ENCODE measurements around the gene ABI1.

Gene ABI1

GRCh38 chr10:26770069-26770468 is 90.7 kb downstream of the ABI1 start:
- no peak for DNase-seq (ENCODE audit: low spot score)

- no peak for DNase-seq (ENCODE audit: low spot score)
Measured at GRCh38 chr10:26765549-26765948, 95.2 kb downstream of the ABI1 start.

GRCh38 chr10:26759008-26759407 is 101.8 kb downstream of the ABI1 start:
- DNase-seq (ENCODE audit: low spot score) = no peak

- DNase-seq (ENCODE audit: low spot score) = peak; percentile 45
Measured at GRCh38 chr10:26755443-26755903, 105.3 kb downstream of the ABI1 start.

- DNase-seq (ENCODE audit: low spot score) = peak; percentile 19
Measured at GRCh38 chr10:26746061-26746460, 114.7 kb downstream of the ABI1 start.

DNA sequence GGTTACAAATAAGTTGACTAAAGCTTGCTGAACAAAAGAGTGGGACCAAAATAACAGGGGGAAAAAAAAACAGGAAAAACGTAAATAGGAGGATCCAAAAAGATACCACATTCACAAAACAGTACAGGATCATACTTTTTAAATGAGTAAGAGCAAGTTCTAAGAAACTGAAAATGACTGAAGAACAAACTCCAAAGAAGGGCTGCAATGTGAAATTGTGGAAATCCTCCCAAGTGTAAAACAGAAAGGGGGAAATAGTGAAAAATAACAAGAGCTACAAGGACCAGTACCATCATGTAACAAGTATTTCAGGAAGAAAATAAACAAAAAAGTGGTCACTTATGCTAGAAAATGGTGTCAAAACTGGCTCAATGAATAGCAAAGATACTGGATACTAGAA is 116.9 kb downstream of the ABI1 start:
- DNase-seq (ENCODE audit: low spot score) = no peak

DNA sequence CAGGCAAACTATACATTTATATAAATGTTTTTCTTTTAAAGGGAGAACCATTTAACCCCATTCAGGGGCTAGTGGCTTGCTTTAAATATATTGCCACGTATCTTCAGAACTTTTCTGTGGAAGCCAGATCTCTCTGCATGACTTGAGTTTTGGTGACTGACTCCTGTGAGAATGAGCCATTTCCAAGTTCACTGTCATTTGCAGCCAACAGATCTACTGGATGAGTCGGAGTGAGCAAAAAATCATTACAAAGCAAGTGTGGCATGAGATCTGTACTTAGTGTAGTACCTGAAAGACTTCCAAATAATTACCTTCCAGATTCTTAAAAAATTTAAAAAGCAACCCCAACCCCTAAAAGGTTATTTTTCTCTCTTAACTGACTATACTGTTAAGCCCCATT is 117.7 kb downstream of the ABI1 start:
- DNase-seq (ENCODE audit: low spot score) = peak; percentile 55

DNA sequence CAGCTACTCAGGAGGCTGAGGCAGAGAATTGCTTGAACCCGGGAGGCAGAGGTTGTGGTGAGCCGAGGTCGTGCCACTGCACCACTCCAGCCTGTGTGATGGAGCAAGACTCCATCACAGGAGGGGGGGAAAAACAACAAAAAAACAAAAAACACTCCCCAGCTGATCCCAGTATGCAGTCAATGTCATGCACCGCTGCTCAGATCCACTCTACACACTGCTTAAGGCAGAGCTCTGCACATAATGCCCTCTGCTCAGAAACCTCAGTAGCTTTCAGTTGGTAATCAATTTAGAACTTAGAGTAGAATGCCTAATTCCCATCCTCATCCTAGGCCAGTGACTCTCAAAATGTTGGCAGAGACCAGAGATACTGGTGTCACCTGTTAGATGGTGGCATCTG is 119.4 kb downstream of the ABI1 start:
- DNase-seq (ENCODE audit: low spot score) = no peak

- DNase-seq (ENCODE audit: low spot score) = no peak
Measured at GRCh38 chr10:26739071-26739631, 121.6 kb downstream of the ABI1 start.

DNA sequence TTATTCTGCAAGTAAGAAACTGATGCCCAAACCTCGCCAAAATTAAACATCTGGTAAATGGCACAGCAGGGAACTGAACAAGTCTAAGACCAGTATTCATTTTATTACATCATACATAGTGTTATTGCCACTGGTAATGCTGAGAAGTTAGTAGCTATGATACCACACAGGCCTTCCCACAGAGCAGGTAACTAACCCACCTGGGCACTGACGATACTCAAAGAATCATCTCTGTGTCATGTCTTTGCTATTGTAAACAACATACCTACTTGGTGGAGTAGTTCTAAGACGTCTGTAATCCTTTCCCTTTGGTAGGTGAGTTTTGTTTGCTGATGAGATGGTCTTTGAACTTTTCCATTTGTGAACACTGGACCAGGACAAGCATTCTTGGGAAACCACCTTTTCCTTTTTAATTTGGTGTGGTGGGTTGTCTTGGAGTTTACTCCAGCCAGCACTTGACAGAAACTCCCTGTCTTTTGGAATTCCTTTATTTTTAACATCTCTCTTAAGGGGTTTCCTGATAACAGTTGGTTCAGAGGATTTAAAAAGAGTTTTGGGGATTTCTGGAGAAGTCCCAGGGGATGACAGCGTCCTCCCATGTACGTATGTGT is 122.4 kb downstream of the ABI1 start:
- no peak for DNase-seq (ENCODE audit: low spot score)

- DNase-seq (ENCODE audit: low spot score) = peak; percentile 30
Measured at GRCh38 chr10:26737730-26738129, 123.0 kb downstream of the ABI1 start.

- no peak for DNase-seq (ENCODE audit: low spot score)
Measured at GRCh38 chr10:26735435-26735834, 125.3 kb downstream of the ABI1 start.

- DNase-seq (ENCODE audit: low spot score) = no peak
Measured at GRCh38 chr10:26733750-26734568, 126.8 kb downstream of the ABI1 start.

- no peak for DNase-seq (ENCODE audit: low spot score)
Measured at GRCh38 chr10:26730552-26730951, 130.2 kb downstream of the ABI1 start.

- DNase-seq (ENCODE audit: low spot score) = no peak
Measured at GRCh38 chr10:26729395-26729794, 131.4 kb downstream of the ABI1 start.

GRCh38 chr10:26728957-26729356 is 131.8 kb downstream of the ABI1 start:
- DNase-seq (ENCODE audit: low spot score) = no peak

GRCh38 chr10:26727005-26727404 is 133.8 kb downstream of the ABI1 start:
- no peak for DNase-seq (ENCODE audit: low spot score)

GRCh38 chr10:26725837-26726727 is 134.7 kb downstream of the ABI1 start:
- peak; percentile 74 for DNase-seq (ENCODE audit: low spot score)

DNA sequence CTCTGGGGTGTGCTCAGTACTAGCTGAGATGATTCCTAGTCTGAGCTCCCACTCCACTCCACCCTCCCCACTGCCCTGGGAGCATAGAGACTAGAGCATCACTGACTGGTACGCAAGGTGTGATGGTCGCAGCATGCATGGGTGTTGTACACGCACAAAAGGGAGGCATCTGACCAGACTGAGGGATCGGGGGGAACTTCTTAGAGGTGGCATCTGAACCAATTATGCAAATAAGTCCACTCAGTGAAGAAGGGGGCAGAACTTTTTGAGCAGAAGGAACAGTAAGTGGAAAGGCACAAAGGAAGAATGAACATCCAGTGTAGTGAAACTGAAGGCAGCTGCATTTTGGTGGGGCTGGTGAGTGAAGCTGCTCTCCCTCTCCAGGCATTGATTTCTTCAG is 137.7 kb downstream of the ABI1 start:
- no peak for DNase-seq (ENCODE audit: low spot score)

DNA sequence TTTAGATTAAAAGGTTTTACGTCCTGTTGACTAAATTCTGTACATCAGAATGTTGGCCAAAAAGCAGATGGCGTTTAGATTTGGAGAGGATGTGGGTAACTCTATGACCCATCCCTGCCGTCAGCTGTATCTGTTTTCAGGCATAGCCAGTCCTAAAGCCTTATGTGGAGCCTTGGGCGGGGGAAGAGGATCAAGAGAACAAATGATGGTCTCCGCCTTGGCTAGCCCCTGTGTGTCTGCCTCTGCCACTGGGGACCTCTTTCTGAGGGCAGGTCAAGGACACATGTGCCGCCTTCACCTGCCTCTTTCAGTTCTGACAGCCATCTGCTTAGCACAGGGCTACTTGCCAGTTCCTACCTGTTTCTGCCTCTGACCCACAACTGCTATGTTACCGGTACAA is 139.2 kb downstream of the ABI1 start:
- no peak for DNase-seq (ENCODE audit: low spot score)

DNA sequence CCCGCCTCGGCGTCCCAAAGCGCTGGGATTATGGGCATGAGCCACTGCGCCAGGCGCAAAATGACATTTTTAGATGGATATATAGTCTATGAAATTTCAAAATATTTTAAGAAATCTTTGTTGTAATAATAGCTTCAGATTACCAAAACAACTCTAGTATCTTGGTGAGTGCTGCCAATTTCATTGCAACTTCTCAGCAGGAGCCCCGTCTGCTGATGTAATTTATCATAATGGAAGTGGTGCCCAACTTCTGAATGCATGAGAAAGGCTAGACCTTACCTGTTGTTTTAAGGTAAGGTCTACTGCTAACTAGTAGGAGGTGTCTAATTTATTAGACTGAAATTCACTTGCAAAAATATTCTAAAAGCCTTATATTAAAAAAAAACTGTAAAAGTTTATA is 143.3 kb downstream of the ABI1 start:
- no peak for DNase-seq (ENCODE audit: low spot score)

DNA sequence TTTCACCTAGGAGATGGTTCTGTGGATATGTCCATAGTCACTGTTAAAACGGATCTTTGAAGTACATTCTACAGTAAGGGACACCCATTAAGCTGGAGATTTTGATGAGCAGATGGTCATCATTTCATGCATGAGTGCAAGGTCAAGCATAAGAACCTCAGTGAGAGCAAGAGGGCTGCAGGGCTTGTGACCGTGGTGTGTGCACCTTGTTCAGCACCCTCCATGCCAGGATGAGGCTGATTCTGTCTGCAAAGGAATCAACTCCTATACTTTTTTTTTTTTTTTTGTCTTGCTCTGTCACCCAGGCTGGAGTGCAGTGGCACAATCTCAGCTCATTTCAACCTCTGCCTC is 145.6 kb downstream of the ABI1 start:
- no peak for DNase-seq (ENCODE audit: low spot score)

All from RKO (cell line).